Left colon (tissue), 2 donors: Measurements from ENCODE around the gene ZNF474. TPM values are rescaled to one million over a fixed set of nuclear protein-coding genes. Genes with fewer than 3 reads are reported as not detected.

Experiments used
- ATAC-seq: fragments of 200-7000 bp; cut with Tn5 transposase; one replicate; pipeline ENCODE4 v1.9.1; 2020; ENCODE audit warnings: mild to moderate bottlenecking, moderate library complexity
- DNase-seq, 2 donors: peaks; one replicate each; pipeline ENCODE4 v3.0.0-alpha.2; 2020
- intact Hi-C, 2 donors: fragments of 100-400 bp; cut with DNase I in 1 of 2; cut with micrococcal nuclease in 1 of 2; formaldehyde crosslinking; loops; one replicate each; pipeline versions ENCODE4 v1.11.2 to v1.14.0; 2022; cut with DNase I, micrococcal nuclease
- total RNA-seq, 2 donors: library from RNA; stranded (reverse); fragmentation: NEBNext Ultra II Directional; extraction: Animal tissue kit (Norgen Biotek cat#: 25700); gene quantifications; one replicate each; pipeline ENCODE4 v1.2.1, GENCODE V29; 2021
- donor health status: DM: no; HTN: no; CAD: no.
- donor health status: DM: yes; HTN: yes; CAD: no.

The ZNF474 gene
- total RNA-seq, 2 donors from 2014 or later = not detected

DNA sequence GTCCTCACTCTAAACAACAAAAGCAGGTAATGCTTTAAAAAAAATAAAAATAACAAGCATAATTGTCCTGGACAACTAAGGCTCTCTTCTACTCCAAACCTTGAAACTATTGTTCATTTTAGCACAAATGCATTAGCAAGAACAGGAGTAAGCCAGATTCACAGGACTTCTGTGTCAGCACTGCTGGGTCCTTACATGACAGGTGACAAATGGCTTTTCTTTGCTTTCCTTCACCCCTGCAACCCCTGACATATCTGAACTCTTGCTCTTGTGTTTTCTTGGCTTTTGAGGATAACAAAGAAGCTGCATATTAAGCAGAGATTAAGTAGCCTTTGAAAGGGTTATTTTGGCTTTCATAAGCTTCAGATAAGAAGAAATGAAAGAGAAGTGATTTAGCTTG, 71.1 kb downstream of the ZNF474 start:
- ATAC-seq (no peak), DNase-seq (no peak)
- intact Hi-C loops = no loop called here

DNA sequence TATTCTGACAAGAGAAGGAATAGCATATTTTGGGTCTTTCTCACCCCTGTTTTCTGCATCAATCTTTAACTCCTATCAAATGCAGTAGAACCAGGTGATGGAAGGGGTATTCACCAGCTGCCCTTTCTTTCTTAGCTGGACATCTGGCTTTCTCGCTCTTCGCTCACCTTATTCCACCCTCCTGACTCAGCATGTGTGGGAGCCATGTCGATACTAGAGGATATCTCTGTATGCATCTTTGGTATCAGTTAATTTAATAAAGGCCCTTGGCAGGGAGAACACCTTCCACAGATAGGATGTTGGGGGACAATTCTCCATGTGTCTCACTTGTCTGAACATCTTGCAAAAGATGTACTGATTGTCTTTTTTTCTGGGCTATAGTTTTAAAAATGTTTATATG, 71.5 kb downstream of the ZNF474 start:
- intact Hi-C loops = no loop called here
- ATAC-seq (no peak), DNase-seq (no peak)

DNA sequence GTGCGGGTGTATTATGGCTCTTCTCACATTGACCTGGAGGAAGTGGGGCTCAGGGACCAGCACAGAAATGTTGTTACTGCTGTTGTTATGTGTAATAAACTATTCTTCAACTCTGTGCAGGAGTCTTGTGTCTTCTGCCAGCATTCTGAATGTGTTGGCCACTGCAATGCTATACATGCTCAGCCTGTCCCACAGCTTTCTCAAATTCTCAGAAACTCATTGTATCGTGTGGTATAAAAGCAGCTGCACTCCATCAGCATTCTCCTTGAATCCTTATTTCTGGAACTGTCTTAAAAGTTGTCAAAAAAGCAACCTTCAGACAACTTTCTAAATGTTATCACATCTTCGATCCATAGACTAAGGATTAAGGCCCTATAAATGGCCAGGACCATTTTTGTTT, 72.0 kb downstream of the ZNF474 start:
- ATAC-seq = no peak
- intact Hi-C loops = no loop called here
- DNase-seq = no peak

DNA sequence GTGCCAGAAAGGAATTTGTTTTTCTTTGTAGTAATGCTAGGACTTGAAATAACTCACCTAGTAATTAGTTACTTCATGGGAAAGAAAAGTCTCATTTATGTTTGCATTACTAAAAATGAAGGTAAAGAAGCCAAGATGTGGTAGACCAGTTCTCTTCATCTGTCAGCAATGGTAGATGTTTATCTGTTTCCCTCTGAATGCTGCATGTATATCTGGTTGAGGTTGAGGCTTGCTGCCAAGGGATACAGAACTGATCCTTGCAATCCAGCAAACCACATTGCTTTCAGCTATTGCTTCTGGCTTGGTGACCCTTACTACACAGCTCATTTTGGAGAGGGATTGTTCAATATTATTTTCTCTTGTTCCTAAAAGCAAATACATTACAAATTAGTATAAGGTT, 73.6 kb downstream of the ZNF474 start:
- ATAC-seq = no peak
- intact Hi-C loops = no loop called here
- no peak for DNase-seq

Other genes with a start within 250 kb of the ZNF474 start
- 1 to 10 TPM; 8.6 to 9.8 TPM for gene SRFBP1, start 167.6 kb upstream of the ZNF474 start, total RNA-seq
- 1 to 10 TPM; 2.4 to 7.5 TPM for gene LOX, start 51.3 kb upstream of the ZNF474 start, total RNA-seq
- 1 to 10 TPM in 1 of 2 donors, under 1 TPM in 1; 0.95 to 1.1 TPM for gene SNCAIP, start 182.7 kb downstream of the ZNF474 start, total RNA-seq